HepG2 (cell line): ENCODE results near the gene MAP1LC3B. TPM values are rescaled to one million over a fixed set of nuclear protein-coding genes. Genes with fewer than 3 reads are reported as not detected.
A peak's percentile ranks its signal among the peaks of the same experiment; 100 is the strongest.

Experiments
- ATAC-seq: fragments of 200-7000 bp; cut with Tn5 transposase; 3 replicates; pipeline ENCODE4 v1.9.1; 2020; ENCODE audit warnings: mild to moderate bottlenecking, moderate library complexity
- BruUV-seq: library from RNA; stranded (reverse); fragments of 400-500 nt; replicated peaks from 2 replicates; lab custom pipeline; 2021; lab: Mats Ljungman, UMichigan
- CTCF ChIA-PET: fragments of 300-600 bp; formaldehyde crosslinking; extraction: SDS; loops from one replicate; lab custom pipeline; 2021; ENCODE audit warnings: low total read pairs, inconsistent platforms, low intra/inter-chr PET ratio; lab: Yijun Ruan, JAX
- POLR2A ChIA-PET: fragments of 350-600 bp; sonication (Branson Sonifier 250); formaldehyde crosslinking; loops from one replicate; lab custom pipeline; 2020; ENCODE audit warnings: antibody characterized with exemption, inconsistent platforms; lab: Yijun Ruan, JAX
- DNase-seq: peaks from one replicate; pipeline ENCODE4 v3.0.0-alpha.2; 2015; ENCODE audit warnings: low spot score
- FAIRE-seq: peaks from 3 replicates; lab custom pipeline; 2011; peaks lifted over from hg19 to GRCh38; lab: Jason Lieb, UNC
- H2AFZ ChIP-seq: one replicate; pipeline ENCODE4 v1.6.1; 2011; ENCODE audit warnings: low read length, inconsistent platforms
- H3K27ac ChIP-seq: fragments of 300-600 bp; 3 replicates; pipeline ENCODE4 v1.8.0; 2011; ENCODE audit warnings: mixed run types, mild to moderate bottlenecking, mixed read lengths, low read length, inconsistent platforms; ENCODE audit not compliant: insufficient read depth; ENCODE audit errors: extremely low read length
- H3K27me3 ChIP-seq, 2 experiments: fragments of 200-600 bp in 1 of 2; 2 replicates in 1 of 2; 3 replicates in 1 of 2; pipeline versions ENCODE4 v1.6.0 to v1.8.0; 2011; ENCODE audit warnings: low read length in 2 of 2, mild to moderate bottlenecking in 2 of 2, moderate library complexity in 2 of 2, inconsistent platforms in 1 of 2; ENCODE audit not compliant: insufficient read depth in 2 of 2, control insufficient read depth in 1 of 2
- H3K36me3 ChIP-seq, 2 experiments: fragments of 200-600 bp in 1 of 2; replicated peaks in 1 of 2; 2 replicates in 1 of 2; 3 replicates in 1 of 2; pipeline versions ENCODE4 v1.5.1 to v1.8.0; 2011; ENCODE audit warnings: low read length in 2 of 2, inconsistent platforms in 1 of 2; ENCODE audit not compliant: insufficient read depth in 2 of 2, control insufficient read depth in 1 of 2
- H3K4me1 ChIP-seq: 2 replicates; pipeline ENCODE4 v1.5.1; 2012; ENCODE audit warnings: low read length, inconsistent platforms; ENCODE audit not compliant: insufficient read depth
- H3K4me2 ChIP-seq: 2 replicates; pipeline ENCODE4 v1.6.0; 2011; ENCODE audit warnings: low read depth, low read length, inconsistent platforms
- H3K4me3 ChIP-seq, 3 experiments: fragments of 200-600 bp in 1 of 3; sonication (generic), shearing (Covaris generic) in 1 of 3; replicated peaks in 1 of 3; 2 replicates each; pipeline ENCODE4 v1.5.1; 2011 to 2016; ENCODE audit warnings: low read length in 3 of 3, inconsistent platforms in 2 of 3, low read depth in 2 of 3, mild to moderate bottlenecking in 2 of 3, control low read depth in 1 of 3, mixed read lengths in 1 of 3; ENCODE audit not compliant: insufficient read depth in 1 of 3
- H3K79me2 ChIP-seq: one replicate; pipeline ENCODE4 v1.6.1; 2011; ENCODE audit warnings: low read length, inconsistent platforms; ENCODE audit not compliant: insufficient read depth
- H3K9ac ChIP-seq: 2 replicates; pipeline ENCODE4 v1.6.0; 2011; ENCODE audit warnings: mild to moderate bottlenecking, low read depth, low read length, inconsistent platforms; ENCODE audit not compliant: insufficient read depth
- H3K9me3 ChIP-seq: 2 replicates; pipeline ENCODE4 v1.5.1; 2012; ENCODE audit warnings: mild to moderate bottlenecking, low read length
- H4K20me1 ChIP-seq: 2 replicates; pipeline ENCODE4 v1.6.0; 2011; ENCODE audit warnings: inconsistent platforms, mild to moderate bottlenecking, low read length, moderate library complexity; ENCODE audit not compliant: insufficient read depth
- ETV6 ChIP-seq: sonication (generic); formaldehyde crosslinking; conservative IDR thresholded peaks from 2 replicates; pipeline ENCODE4 v1.4.0; 2020; ENCODE audit warnings: missing genetic modification reagents
- PAF1 ChIP-seq: IDR thresholded peaks from 2 replicates; pipeline ENCODE4 v1.6.1; 2016; ENCODE audit warnings: missing genetic modification reagents, missing compliant biosample characterization
- POLR2G ChIP-seq: fragments of 200-400 bp; formaldehyde crosslinking; IDR thresholded peaks from 2 replicates; pipeline ENCODE4 v1.6.1; 2018; ENCODE audit warnings: mild to moderate bottlenecking, low read depth, low read length, moderate library complexity
- RBM22 ChIP-seq: fragments of 200-400 bp; formaldehyde crosslinking; optimal IDR thresholded peaks from 2 replicates; pipeline ENCODE3; 2017; ENCODE audit warnings: mild to moderate bottlenecking, low read length, moderate library complexity
- TCF7 ChIP-seq: sonication (generic); IDR thresholded peaks from 2 replicates; pipeline ENCODE4 v1.6.1; 2016; ENCODE audit warnings: antibody characterized with exemption, low read depth
- ZNF572 ChIP-seq: sonication (generic); formaldehyde crosslinking; IDR thresholded peaks from 2 replicates; pipeline ENCODE4 v1.5.1; 2020; ENCODE audit warnings: mild to moderate bottlenecking, missing genetic modification reagents
- WGBS: methylation state at CpG from one replicate; pipeline ENCODE4 v1.1.6; 2017; ENCODE audit warnings: low lambda C conversion rate; 5-methylcytosine and 5-hydroxymethylcytosine counted together
- in situ Hi-C: cut with HindIII; loops from 2 replicates; pipeline ENCODE4 v1.10.0; 2017; ENCODE audit warnings: low pct_unique_long_range_greater_than_20kb; ENCODE audit not compliant: extremely low pct_ligation_motif_present
- intact Hi-C: fragments of 100-400 bp; cut with micrococcal nuclease; formaldehyde crosslinking; loops from one replicate; pipeline ENCODE4 v1.10.0; 2022; ENCODE audit not compliant: unreplicated experiment
- polyA plus RNA-seq, 8 experiments: library from polyadenylated mRNA; depleted of rRNA in 3 of 8; stranded (reverse) in 7 of 8; unstranded in 1 of 8; fragments of >200 nt; fragmentation: Illumina TruSeq in 4 of 8; extraction: Trizol in 4 of 8; gene quantifications; 2 replicates each; pipeline versions ENCODE4 v1.2.1 to v1.2.3, GENCODE V29; 2011 to 2016; ENCODE audit warnings: low read depth in 4 of 8, missing spikeins in 1 of 8, mixed read lengths in 1 of 8; ENCODE audit not compliant: insufficient read depth in 1 of 8
- total RNA-seq, 5 experiments: library from RNA; depleted of rRNA; stranded (reverse); fragments of >200 nt; fragmentation: Illumina TruSeq; extraction: Trizol; gene quantifications; 2 replicates each; pipeline ENCODE4 v1.2.3, GENCODE V29; 2016; ENCODE audit warnings: low read depth in 1 of 5
- TF ChIP-seq, protein P1 (sequence below): sonication (generic); formaldehyde crosslinking; IDR thresholded peaks from 2 replicates; pipeline ENCODE4 v1.5.0; 2020; ENCODE audit warnings: mild to moderate bottlenecking, missing genetic modification reagents
- TF ChIP-seq, protein P2 (sequence below): sonication (generic); formaldehyde crosslinking; IDR thresholded peaks from 2 replicates; pipeline ENCODE4 v1.4.0; 2020; ENCODE audit warnings: missing genetic modification reagents, low read depth, mild to moderate bottlenecking, borderline replicate concordance

The MAP1LC3B gene
- total and polyA plus RNA-seq, 2 of the 13 experiments (the other 11 are each of a cell fraction or from before 2014, with no cell fraction given): 15.7 to 37.4 TPM

DNA sequence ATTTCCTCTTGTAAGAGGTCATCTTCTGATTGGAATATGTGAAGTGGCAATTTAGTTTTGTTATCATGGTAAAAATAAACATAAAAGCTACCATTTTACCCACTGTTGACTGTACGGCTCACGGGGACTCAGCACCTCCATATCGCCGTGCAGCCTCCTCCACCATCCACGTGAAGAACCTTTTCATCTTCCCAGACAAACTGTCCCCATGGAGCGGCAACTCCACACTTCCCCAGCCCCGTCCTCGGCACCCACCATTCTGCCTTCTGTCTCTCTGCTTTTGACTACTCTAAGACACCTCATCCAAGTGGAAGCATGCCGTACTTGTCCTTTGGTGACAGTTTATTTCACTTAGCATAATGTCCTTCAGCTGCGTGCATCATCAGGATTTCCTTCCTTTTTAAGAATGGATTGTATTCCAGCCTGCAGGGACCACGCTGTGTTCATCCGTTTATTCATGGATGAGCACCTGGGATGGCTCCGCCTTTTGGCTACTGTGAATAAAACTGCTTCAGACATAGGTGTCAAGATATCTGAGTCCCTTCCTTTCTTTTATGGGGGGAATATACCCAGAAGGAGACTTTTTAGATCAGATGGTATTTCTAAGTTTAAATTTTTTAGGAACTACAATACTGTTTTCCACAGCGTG lies 22.9 kb upstream of the MAP1LC3B start:
- FAIRE-seq (no peak), ATAC-seq (no peak), DNase-seq (no peak)
- ChIA-PET CTCF (no interaction called here), POLR2A (interaction anchor here (0.8 to 18.0 kb wide), 5 partner anchors 8 to 25 kb away, joined by 3 to 265 read pairs (median 3); partner anchors contain the start of gene FBXO31)
- H3K9me3 ChIP-seq: no peaks in the 10 kb centered on the region
- H3K4me2 ChIP-seq: no peak overlapping the region
- peaks cover 45 to 86% of the 10 kb centered on the region in 2 experiments for H3K36me3 ChIP-seq
- H3K4me1 ChIP-seq: peaks cover 78% of the 10 kb centered on the region
- H4K20me1 ChIP-seq: peaks cover 99% of the 10 kb centered on the region
- BruUV-seq: no TSS peak
- no peaks in the 10 kb centered on the region for H3K27me3 ChIP-seq
- WGBS: 95% methylated on average over 14 of the region's 14 CpGs
- no peak overlapping the region for H3K9ac ChIP-seq
- no peak overlapping the region for H2AFZ ChIP-seq
- in situ Hi-C loops (no loop called here), intact Hi-C loops (no loop called here)
- H3K27ac ChIP-seq: no peak overlapping the region
- H3K4me3 ChIP-seq: no peak overlapping the region
- TF ChIP-seq POLR2G (0 out of 2 replicates have a peak, but pooled peaks have one; percentile 25), PAF1 (CRISPR knock-in tag) (0 out of 2 replicates have a peak, but pooled peaks have one; percentile 50), RBM22 (peak; percentile 83), TCF7 (no peak), ETV6 (CRISPR knock-in tag) (no peak), ZNF572 (CRISPR knock-in tag) (no peak)
- TF ChIP-seq, protein P1, sequence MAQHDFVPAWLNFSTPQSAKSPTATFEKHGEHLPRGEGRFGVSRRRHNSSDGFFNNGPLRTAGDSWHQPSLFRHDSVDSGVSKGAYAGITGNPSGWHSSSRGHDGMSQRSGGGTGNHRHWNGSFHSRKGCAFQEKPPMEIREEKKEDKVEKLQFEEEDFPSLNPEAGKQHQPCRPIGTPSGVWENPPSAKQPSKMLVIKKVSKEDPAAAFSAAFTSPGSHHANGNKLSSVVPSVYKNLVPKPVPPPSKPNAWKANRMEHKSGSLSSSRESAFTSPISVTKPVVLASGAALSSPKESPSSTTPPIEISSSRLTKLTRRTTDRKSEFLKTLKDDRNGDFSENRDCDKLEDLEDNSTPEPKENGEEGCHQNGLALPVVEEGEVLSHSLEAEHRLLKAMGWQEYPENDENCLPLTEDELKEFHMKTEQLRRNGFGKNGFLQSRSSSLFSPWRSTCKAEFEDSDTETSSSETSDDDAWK (CRISPR knock-in tag): no peak
- TF ChIP-seq, protein P2, sequence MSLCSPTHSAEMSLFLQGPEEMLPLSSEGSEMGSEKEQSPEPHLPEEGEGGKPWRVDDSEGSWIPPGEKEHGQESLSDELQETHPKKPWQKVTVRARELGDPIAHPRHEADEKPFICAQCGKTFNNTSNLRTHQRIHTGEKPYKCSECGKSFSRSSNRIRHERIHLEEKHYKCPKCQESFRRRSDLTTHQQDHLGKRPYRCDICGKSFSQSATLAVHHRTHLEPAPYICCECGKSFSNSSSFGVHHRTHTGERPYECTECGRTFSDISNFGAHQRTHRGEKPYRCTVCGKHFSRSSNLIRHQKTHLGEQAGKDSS (CRISPR knock-in tag): no peak
- peaks cover 98% of the 10 kb centered on the region for H3K79me2 ChIP-seq
